NCI-H524 (cell line): Measurements from ENCODE around the gene ADD3.

ENCODE experiments used
- DNase-seq, 2 experiments: peaks; one replicate each; lab custom pipeline; 2025; lab: John Stamatoyannopoulos, UW

Gene ADD3

GRCh38 chr10:110147961-110148360 lies 140.2 kb downstream of the ADD3 start:
- peak; percentile 45 to 70 for DNase-seq

- DNase-seq = no peak
These were observed 141.5 kb downstream of the ADD3 start for GRCh38 chr10:110149259-110149658.

- no peak for DNase-seq
These were observed 142.3 kb downstream of the ADD3 start for GRCh38 chr10:110150046-110150445.

- no peak for DNase-seq
These were observed 143.2 kb downstream of the ADD3 start for GRCh38 chr10:110150981-110151380.

- DNase-seq = no peak
These were observed 143.7 kb downstream of the ADD3 start for GRCh38 chr10:110151467-110151866.

GRCh38 chr10:110151971-110152370 lies 144.2 kb downstream of the ADD3 start:
- DNase-seq = peak in 1 of 2 experiments; percentile 45

GRCh38 chr10:110153396-110153795 lies 145.6 kb downstream of the ADD3 start:
- DNase-seq = no peak

- no peak for DNase-seq
These were observed 148.3 kb downstream of the ADD3 start for GRCh38 chr10:110156046-110156445.

GRCh38 chr10:110158051-110159005 lies 150.5 kb downstream of the ADD3 start:
- DNase-seq = no peak

- DNase-seq = no peak
These were observed 152.3 kb downstream of the ADD3 start for GRCh38 chr10:110160081-110160480.

GRCh38 chr10:110160522-110160921 lies 152.7 kb downstream of the ADD3 start:
- DNase-seq = no peak

GRCh38 chr10:110162741-110163145 lies 155.0 kb downstream of the ADD3 start:
- peak in 1 of 2 experiments; percentile 18 for DNase-seq

GRCh38 chr10:110163192-110163773 lies 155.5 kb downstream of the ADD3 start:
- DNase-seq = no peak

GRCh38 chr10:110163841-110164240 lies 156.1 kb downstream of the ADD3 start:
- DNase-seq = no peak

GRCh38 chr10:110165239-110165638 lies 157.5 kb downstream of the ADD3 start:
- DNase-seq = no peak

- no peak for DNase-seq
These were observed 159.4 kb downstream of the ADD3 start for GRCh38 chr10:110167149-110167548.

- DNase-seq = no peak
These were observed 161.1 kb downstream of the ADD3 start for GRCh38 chr10:110168601-110169481.

- no peak for DNase-seq
These were observed 161.8 kb downstream of the ADD3 start for GRCh38 chr10:110169586-110169985.

GRCh38 chr10:110170142-110170971 lies 162.6 kb downstream of the ADD3 start:
- no peak for DNase-seq

- no peak for DNase-seq
These were observed 163.2 kb downstream of the ADD3 start for GRCh38 chr10:110171032-110171431.

GRCh38 chr10:110172155-110172554 lies 164.4 kb downstream of the ADD3 start:
- DNase-seq = no peak
